ENCODE results near the gene NSMCE4A. TPM values are rescaled to one million over a fixed set of nuclear protein-coding genes. Genes with fewer than 3 reads are reported as not detected.

The NSMCE4A gene
- total RNA-seq, 1 donor from 2014 or later: 42.4 TPM

DNA sequence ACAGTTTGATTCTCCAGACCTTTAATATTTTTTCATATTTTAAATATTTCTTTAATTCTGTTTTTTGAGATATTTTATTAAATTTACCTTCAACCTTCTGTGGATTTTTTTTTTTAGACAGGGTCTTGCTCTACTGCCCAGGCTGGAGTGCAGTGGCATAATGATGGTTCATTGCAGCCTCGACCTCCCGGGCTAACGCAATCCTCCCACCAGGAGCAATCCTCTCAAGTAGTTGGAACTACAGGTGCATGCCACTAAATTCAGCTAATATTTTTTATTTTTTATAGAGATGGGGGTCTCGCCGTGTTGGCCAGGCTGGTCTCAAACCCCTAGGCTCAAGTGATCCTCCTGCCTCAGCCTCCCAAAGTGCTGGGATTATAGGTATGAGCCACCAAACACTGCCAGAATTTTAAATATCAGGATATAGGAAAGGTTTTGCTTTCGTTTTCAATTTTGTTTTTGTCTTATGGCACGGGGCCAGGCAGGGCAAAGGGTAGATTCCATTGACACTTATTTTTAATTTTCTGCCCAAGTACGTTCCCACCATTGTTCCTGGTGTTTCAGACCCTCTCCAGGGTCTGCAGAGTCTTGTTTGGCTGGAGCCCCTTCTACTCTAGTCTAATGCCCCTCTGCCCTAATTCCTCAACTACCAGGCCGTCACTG lies 15.1 kb upstream of the NSMCE4A start:
- Mint-ChIP-seq H3K27ac (ENCODE audit: unreplicated experiment) (no peak overlapping the region), H3K36me3 (ENCODE audit: unreplicated experiment) (peaks cover 15% of the 10 kb centered on the region), H3K4me1 (ENCODE audit: low read depth, unreplicated experiment) (peaks cover 3% of the 10 kb centered on the region), H3K9me3 (ENCODE audit: unreplicated experiment) (no peaks in the 10 kb centered on the region), H3K27me3 (ENCODE audit: unreplicated experiment) (peaks cover 3% of the 10 kb centered on the region), H3K4me3 (ENCODE audit: unreplicated experiment) (no peak overlapping the region)
- no peak for TF ChIP-seq CTCF (IDR thresholded peaks at IDR 0.05; ENCODE audit: partially characterized antibody, unreplicated experiment)
- no peak for DNase-seq

GRCh38 chr10:121988361-121989324 lies 13.6 kb upstream of the NSMCE4A start, which contains the start of gene TACC2:
Gene TACC2, plus strand, starts transcription at chr10:121989163. Its CDS starts 32,819 bp downstream, at chr10:122021982.
- Mint-ChIP-seq H3K36me3 (ENCODE audit: unreplicated experiment) (peaks cover 30% of the 10 kb centered on the region), H3K9me3 (ENCODE audit: unreplicated experiment) (peaks cover 10% of the 10 kb centered on the region), H3K27ac (ENCODE audit: unreplicated experiment) (no peak within 1 kb of the TSS), H3K27me3 (ENCODE audit: unreplicated experiment) (peaks cover 5% of the 10 kb centered on the region), H3K4me1 (ENCODE audit: low read depth, unreplicated experiment) (no peaks in the 10 kb centered on the region), H3K4me3 (ENCODE audit: unreplicated experiment) (no peak within 1 kb of the TSS)
- TF ChIP-seq CTCF (IDR thresholded peaks at IDR 0.05; ENCODE audit: partially characterized antibody, unreplicated experiment): no peak
- no peak for DNase-seq

DNA sequence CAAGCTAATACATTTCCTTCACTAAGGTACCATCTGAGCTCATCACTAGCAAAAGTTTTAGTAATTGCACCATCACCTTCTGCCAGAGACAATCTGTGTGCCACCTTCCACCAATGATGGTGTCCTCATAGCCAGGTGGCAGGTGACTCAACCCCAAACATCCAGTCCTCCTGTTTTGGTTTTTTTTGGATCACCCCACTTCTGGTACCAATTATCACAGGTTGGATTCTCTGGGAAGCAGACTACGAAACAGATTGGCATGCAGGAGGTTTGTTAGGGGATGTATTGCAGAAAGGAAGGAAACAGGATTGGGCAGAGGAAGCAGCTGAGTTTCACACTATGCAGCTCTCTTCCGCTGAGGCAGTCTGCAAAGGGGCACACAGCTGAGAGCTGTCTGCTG lies 9.4 kb upstream of the NSMCE4A start:
- Mint-ChIP-seq H3K27me3 (ENCODE audit: unreplicated experiment) (peaks cover 2% of the 10 kb centered on the region), H3K36me3 (ENCODE audit: unreplicated experiment) (peaks cover 24% of the 10 kb centered on the region), H3K9me3 (ENCODE audit: unreplicated experiment) (peaks cover 11% of the 10 kb centered on the region), H3K27ac (ENCODE audit: unreplicated experiment) (no peak overlapping the region), H3K4me3 (ENCODE audit: unreplicated experiment) (no peak overlapping the region), H3K4me1 (ENCODE audit: low read depth, unreplicated experiment) (no peaks in the 10 kb centered on the region)
- DNase-seq: no peak
- no peak for TF ChIP-seq CTCF (IDR thresholded peaks at IDR 0.05; ENCODE audit: partially characterized antibody, unreplicated experiment)

DNA sequence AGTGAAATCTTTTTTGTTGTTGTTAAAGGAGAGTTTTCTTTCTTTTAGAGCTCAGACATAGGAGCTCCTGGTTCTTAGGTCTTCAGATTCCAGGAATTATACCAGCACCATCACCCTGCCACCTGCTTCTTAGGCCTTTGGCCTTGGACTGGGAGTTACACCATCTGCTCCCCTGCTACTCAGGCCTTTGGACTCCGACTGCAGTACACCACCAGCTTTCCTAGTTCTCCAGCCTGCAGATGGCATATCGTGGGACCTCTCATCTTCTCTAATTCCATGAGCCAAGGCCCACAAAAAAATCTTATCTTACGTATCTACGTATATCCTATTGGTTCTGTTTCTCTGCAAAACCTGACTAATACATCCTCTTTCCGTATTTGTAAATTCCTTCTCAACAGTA lies 8.8 kb upstream of the NSMCE4A start:
- Mint-ChIP-seq H3K27ac (ENCODE audit: unreplicated experiment) (no peak overlapping the region), H3K4me3 (ENCODE audit: unreplicated experiment) (no peak overlapping the region), H3K27me3 (ENCODE audit: unreplicated experiment) (peaks cover 2% of the 10 kb centered on the region), H3K4me1 (ENCODE audit: low read depth, unreplicated experiment) (no peaks in the 10 kb centered on the region), H3K36me3 (ENCODE audit: unreplicated experiment) (peaks cover 24% of the 10 kb centered on the region), H3K9me3 (ENCODE audit: unreplicated experiment) (peaks cover 11% of the 10 kb centered on the region)
- TF ChIP-seq CTCF (IDR thresholded peaks at IDR 0.05; ENCODE audit: partially characterized antibody, unreplicated experiment): no peak
- no peak for DNase-seq

Measured in glutamatergic neuron (in vitro differentiated cells).